AG04449 (cell line): ENCODE results near the gene ZNF738.
"Not testable (repeated sequence)": the region's sequence is repeated elsewhere in the genome, so short reads cannot be mapped to it uniquely, and the experiment has no call there.

Source experiments
- CTCF ChIA-PET: fragments of 350-600 bp; formaldehyde crosslinking; extraction: SDS; loops from one replicate; lab custom pipeline; 2021; ENCODE audit warnings: antibody characterized with exemption; lab: Yijun Ruan, JAX
- POLR2A ChIA-PET: fragments of 400-600, 350-600 bp; formaldehyde crosslinking; extraction: SDS; loops from one replicate; lab custom pipeline; 2020; ENCODE audit warnings: antibody characterized with exemption, inconsistent platforms; lab: Yijun Ruan, JAX
- DNase-seq: peaks from one replicate; pipeline ENCODE4 v3.0.0-alpha.2; 2010; ENCODE audit warnings: low read depth, low spot score
- H3K4me3 ChIP-seq: 2 replicates; pipeline ENCODE4 v1.5.1; 2011; ENCODE audit warnings: low read depth, mild to moderate bottlenecking, control low read depth, low read length
- CTCF ChIP-seq: IDR thresholded peaks from one replicate; pipeline ENCODE4 v1.5.1; 2011; ENCODE audit warnings: mild to moderate bottlenecking, moderate library complexity, low read length, control low read depth, inconsistent platforms; ENCODE audit not compliant: insufficient read depth; ENCODE audit errors: missing control alignments

Gene ZNF738

GRCh38 chr19:21358768-21359451, at the start of gene ZNF738:
Gene ZNF738 (plus strand): TSS chr19:21359000. CDS start chr19:21359141, 141 bp downstream.
- no peak for TF ChIP-seq CTCF
- peak; percentile 78 for DNase-seq
- POLR2A ChIA-PET = interaction anchor here (0.7 to 2.2 kb wide), 3 partner anchors 9 to 436 kb away, joined by 3 to 11 read pairs (median 3); partner anchors contain the start of genes ZNF708 and ZNF85
- H3K4me3 ChIP-seq = peak within 1 kb of the TSS; percentile 74
- CTCF ChIA-PET = interaction anchor here (1.0 kb wide), 1 partner anchor 29 kb away, joined by 3 read pairs; the partner anchor contains the start of gene ZNF708

- DNase-seq, CTCF ChIA-PET, H3K4me3 ChIP-seq, POLR2A ChIA-PET: not testable (repeated sequence)
Observed at GRCh38 chr19:21312807-21313206, 46.0 kb upstream of the ZNF738 start.

- no peak for DNase-seq
Observed at GRCh38 chr19:21314676-21315075, 44.1 kb upstream of the ZNF738 start.

GRCh38 chr19:21317821-21318220, 41.0 kb upstream of the ZNF738 start:
- ChIA-PET POLR2A (interaction anchor here (0.6 kb wide), 1 partner anchor 517 kb away, joined by 3 read pairs; no protein-coding TSS in a partner anchor), CTCF (no interaction called here)
- DNase-seq = no peak
- TF ChIP-seq CTCF = no peak
- H3K4me3 ChIP-seq = no peak overlapping the region

More at GRCh38 chr19:21314676-21315075, 44.1 kb upstream of the ZNF738 start:
- TF ChIP-seq CTCF = no peak
- H3K4me3 ChIP-seq = no peak overlapping the region
- ChIA-PET CTCF (no interaction called here), POLR2A (no interaction called here)

- TF ChIP-seq CTCF = no peak
- ChIA-PET POLR2A (no interaction called here), CTCF (no interaction called here)
- DNase-seq = no peak
- H3K4me3 ChIP-seq = no peak overlapping the region
Observed at GRCh38 chr19:21321134-21321533, 37.7 kb upstream of the ZNF738 start.

- ChIA-PET CTCF (no interaction called here), POLR2A (interaction anchor here (0.6 kb wide), 1 partner anchor 662 kb away, joined by 4 read pairs; no protein-coding TSS in a partner anchor)
- DNase-seq = no peak
- no peak overlapping the region for H3K4me3 ChIP-seq
- TF ChIP-seq CTCF = no peak
Observed at GRCh38 chr19:21321996-21322395, 36.8 kb upstream of the ZNF738 start.
